H1 (cell line): ENCODE measurements around the gene OGFOD2. TPM values are rescaled to one million over a fixed set of nuclear protein-coding genes. Genes with fewer than 3 reads are reported as not detected.

ENCODE experiments used
- MAX ChIP-seq: IDR thresholded peaks from 2 replicates; pipeline ENCODE4 v1.6.1; 2012; ENCODE audit warnings: inconsistent platforms
- RAD21 ChIP-seq, 2 experiments: IDR thresholded peaks in 1 of 2; conservative IDR thresholded peaks in 1 of 2; 2 replicates each; pipeline ENCODE4 v1.6.1; 2011; ENCODE audit warnings: low read depth in 2 of 2, low read length in 2 of 2, improper control_type of control experiment in 1 of 2, inconsistent platforms in 1 of 2, mild to moderate bottlenecking in 1 of 2, moderate library complexity in 1 of 2
- polyA plus RNA-seq, 7 experiments: library from polyadenylated mRNA; depleted of rRNA in 3 of 7; stranded (reverse) in 5 of 7; unstranded in 2 of 7; fragments of >200 nt in 5 of 7; fragments of 200-250 nt in 2 of 7; gene quantifications; 1 replicate in 5 of 7; 2 replicates in 1 of 7; 4 replicates in 1 of 7; pipeline versions ENCODE4 v1.2.1 to v1.2.3, GENCODE V29; 2011 to 2013; ENCODE audit warnings: missing spikeins in 2 of 7, mixed read lengths in 2 of 7
- total RNA-seq: library from RNA; stranded (reverse); fragmentation: NEBNext Ultra II Directional; extraction: Animal tissue kit (Norgen Biotek cat#: 25700); gene quantifications from 2 replicates; pipeline ENCODE4 v1.2.1, GENCODE V29; 2021

OGFOD2 gene
- total and polyA plus RNA-seq, 2 of the 8 experiments (the other 6 are each of a cell fraction or from before 2014, with no cell fraction given) = 17.3 to 20.3 TPM

GRCh38 chr12:122964439-122965257 lies 10.4 kb upstream of the OGFOD2 start (continued):
- TF ChIP-seq RAD21 (IDR thresholded peaks at IDR 0.05 in 1 of 2, conservative IDR thresholded peaks at IDR 0.05 in 1 of 2; ENCODE audit: low read depth in 2 of 2, low read length in 2 of 2) (no peak), MAX (no peak)
